ENCODE results near the gene ADGRV1.

DNA sequence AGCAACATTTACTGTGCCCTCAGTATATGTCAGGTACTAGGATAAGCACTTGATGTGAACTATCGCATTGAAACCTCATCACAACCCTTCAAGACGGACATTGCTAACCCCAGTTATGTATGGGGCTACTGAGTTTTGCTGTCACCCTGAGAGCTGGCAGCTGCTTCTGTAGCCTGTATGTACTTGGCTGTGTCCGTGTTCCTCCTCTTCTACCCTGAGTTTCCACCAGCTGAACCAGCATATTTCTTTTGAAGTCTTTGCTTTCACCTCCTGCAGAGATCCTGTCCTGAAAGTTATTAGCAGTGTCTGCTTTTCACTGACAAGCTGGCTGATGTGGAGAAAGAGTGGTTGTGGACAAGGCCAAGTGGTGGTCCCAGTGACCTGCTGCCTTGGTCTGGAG is 63.3 kb downstream of the ADGRV1 start:
- TF ChIP-seq, protein P1, sequence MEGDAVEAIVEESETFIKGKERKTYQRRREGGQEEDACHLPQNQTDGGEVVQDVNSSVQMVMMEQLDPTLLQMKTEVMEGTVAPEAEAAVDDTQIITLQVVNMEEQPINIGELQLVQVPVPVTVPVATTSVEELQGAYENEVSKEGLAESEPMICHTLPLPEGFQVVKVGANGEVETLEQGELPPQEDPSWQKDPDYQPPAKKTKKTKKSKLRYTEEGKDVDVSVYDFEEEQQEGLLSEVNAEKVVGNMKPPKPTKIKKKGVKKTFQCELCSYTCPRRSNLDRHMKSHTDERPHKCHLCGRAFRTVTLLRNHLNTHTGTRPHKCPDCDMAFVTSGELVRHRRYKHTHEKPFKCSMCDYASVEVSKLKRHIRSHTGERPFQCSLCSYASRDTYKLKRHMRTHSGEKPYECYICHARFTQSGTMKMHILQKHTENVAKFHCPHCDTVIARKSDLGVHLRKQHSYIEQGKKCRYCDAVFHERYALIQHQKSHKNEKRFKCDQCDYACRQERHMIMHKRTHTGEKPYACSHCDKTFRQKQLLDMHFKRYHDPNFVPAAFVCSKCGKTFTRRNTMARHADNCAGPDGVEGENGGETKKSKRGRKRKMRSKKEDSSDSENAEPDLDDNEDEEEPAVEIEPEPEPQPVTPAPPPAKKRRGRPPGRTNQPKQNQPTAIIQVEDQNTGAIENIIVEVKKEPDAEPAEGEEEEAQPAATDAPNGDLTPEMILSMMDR (IDR thresholded peaks at IDR 0.05; ENCODE audit: insufficient read depth, low read length) = no peak
- TF ChIP-seq GABPA (IDR thresholded peaks at IDR 0.05; ENCODE audit: low read depth) = no peak
- TF ChIP-seq, protein P2, sequence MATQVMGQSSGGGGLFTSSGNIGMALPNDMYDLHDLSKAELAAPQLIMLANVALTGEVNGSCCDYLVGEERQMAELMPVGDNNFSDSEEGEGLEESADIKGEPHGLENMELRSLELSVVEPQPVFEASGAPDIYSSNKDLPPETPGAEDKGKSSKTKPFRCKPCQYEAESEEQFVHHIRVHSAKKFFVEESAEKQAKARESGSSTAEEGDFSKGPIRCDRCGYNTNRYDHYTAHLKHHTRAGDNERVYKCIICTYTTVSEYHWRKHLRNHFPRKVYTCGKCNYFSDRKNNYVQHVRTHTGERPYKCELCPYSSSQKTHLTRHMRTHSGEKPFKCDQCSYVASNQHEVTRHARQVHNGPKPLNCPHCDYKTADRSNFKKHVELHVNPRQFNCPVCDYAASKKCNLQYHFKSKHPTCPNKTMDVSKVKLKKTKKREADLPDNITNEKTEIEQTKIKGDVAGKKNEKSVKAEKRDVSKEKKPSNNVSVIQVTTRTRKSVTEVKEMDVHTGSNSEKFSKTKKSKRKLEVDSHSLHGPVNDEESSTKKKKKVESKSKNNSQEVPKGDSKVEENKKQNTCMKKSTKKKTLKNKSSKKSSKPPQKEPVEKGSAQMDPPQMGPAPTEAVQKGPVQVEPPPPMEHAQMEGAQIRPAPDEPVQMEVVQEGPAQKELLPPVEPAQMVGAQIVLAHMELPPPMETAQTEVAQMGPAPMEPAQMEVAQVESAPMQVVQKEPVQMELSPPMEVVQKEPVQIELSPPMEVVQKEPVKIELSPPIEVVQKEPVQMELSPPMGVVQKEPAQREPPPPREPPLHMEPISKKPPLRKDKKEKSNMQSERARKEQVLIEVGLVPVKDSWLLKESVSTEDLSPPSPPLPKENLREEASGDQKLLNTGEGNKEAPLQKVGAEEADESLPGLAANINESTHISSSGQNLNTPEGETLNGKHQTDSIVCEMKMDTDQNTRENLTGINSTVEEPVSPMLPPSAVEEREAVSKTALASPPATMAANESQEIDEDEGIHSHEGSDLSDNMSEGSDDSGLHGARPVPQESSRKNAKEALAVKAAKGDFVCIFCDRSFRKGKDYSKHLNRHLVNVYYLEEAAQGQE (IDR thresholded peaks at IDR 0.05; ENCODE audit: insufficient replicate concordance, low read depth) = no peak
- no peak for TF ChIP-seq POLR2AphosphoS5 (IDR thresholded peaks at IDR 0.05; ENCODE audit: low read depth)
- TF ChIP-seq SPI1 (IDR thresholded peaks at IDR 0.05; ENCODE audit: borderline replicate concordance, low read depth) = no peak

All from HL-60 (cell line).